Gastrocnemius medialis (tissue), 4 donors: ENCODE results near the gene FGFBP1.

Experiments
- CTCF ChIP-seq, 5 experiments: fragments of 450-650 bp in 3 of 5; fragments of 200-600 bp in 2 of 5; sonication (generic) in 2 of 5; IDR thresholded peaks in 4 of 5; conservative IDR thresholded peaks in 1 of 5; 1 replicate in 4 of 5; 2 replicates in 1 of 5; pipeline ENCODE4 v1.5.1; 2016 to 2019; ENCODE audit warnings: antibody characterized with exemption in 5 of 5, mild to moderate bottlenecking in 3 of 5, moderate library complexity in 3 of 5
- POLR2A ChIP-seq, 2 donors: fragments of 450-650 bp; IDR thresholded peaks; one replicate each; pipeline ENCODE4 v1.6.1; 2017; ENCODE audit warnings: antibody characterized with exemption in 2 of 2, mild to moderate bottlenecking in 2 of 2, moderate library complexity in 2 of 2

DNA sequence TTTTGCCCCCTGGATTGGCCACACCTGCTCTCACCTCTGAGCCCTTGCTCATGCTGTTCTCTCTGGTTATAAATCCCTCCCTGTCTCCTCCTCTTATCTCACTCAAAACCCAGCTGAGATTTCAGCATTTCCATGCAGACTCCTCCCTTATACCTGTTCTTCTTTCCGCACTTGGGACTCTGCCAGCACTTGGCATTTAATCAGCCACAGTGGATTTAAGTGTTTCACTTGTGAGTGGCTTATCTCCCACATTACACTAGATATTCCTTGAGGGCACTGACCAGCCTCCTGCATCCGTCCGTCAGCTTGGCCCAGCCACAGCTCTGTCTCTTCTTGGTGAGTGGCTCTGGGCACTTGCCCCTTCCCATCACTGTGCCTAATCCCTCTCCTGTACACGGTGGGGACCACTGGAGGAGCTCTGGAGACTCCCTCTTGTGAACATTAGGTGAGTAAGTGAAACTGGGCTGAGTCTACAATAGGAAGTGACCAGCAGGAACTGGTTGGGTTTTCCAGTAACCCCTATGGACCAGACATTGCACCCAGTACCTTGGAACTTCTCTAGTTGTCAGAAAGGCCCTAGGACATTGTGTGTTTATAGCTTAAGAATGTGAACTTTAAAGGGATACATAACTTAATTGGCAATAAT, 19.9 kb downstream of the FGFBP1 start:
- TF ChIP-seq CTCF (IDR thresholded peaks at IDR 0.05 in 4 of 5, conservative IDR thresholded peaks at IDR 0.05 in 1 of 5) (no peak), POLR2A (IDR thresholded peaks at IDR 0.05) (no peak)
